Central memory CD8-positive, alpha-beta T cell (primary cell): ENCODE data around the gene PLEKHO2.

Experiments
- ATAC-seq: fragments of 150-1000 bp; cut with Tn5 transposase; replicated peaks from 2 replicates; pipeline ENCODE4 v1.10.0; 2022; ENCODE audit warnings: mild to moderate bottlenecking, moderate FRiP score, moderate number of reproducible peaks; ENCODE audit not compliant: poor library complexity, severe bottlenecking; ENCODE audit errors: extremely low read depth
- DNase-seq, 2 donors: peaks; one replicate each; pipeline ENCODE4 v3.0.0; 2021; ENCODE audit warnings: low spot score in 2 of 2
- H3K27ac Mint-ChIP-seq: one replicate; pipeline ENCODE4 v1.8.0; 2022; ENCODE audit warnings: low read depth, mild to moderate bottlenecking, moderate library complexity, mixed read lengths
- H3K27me3 Mint-ChIP-seq: one replicate; pipeline ENCODE4 v1.8.0; 2022; ENCODE audit warnings: mixed read lengths
- H3K36me3 Mint-ChIP-seq: one replicate; pipeline ENCODE4 v1.8.0; 2022; ENCODE audit warnings: mild to moderate bottlenecking, moderate library complexity, mixed read lengths; ENCODE audit not compliant: insufficient read depth
- H3K4me1 Mint-ChIP-seq: one replicate; pipeline ENCODE4 v1.8.0; 2022; ENCODE audit warnings: mixed read lengths
- H3K4me3 Mint-ChIP-seq: one replicate; pipeline ENCODE4 v1.8.0; 2022; ENCODE audit warnings: mild to moderate bottlenecking, moderate library complexity, mixed read lengths
- H3K9me3 Mint-ChIP-seq: one replicate; pipeline ENCODE4 v1.8.0; 2022; ENCODE audit warnings: mixed read lengths

The PLEKHO2 gene

GRCh38 chr15:64904189-64904588, 62.5 kb downstream of the PLEKHO2 start:
- ATAC-seq (no peak), DNase-seq (no peak)
- peaks cover 4% of the 10 kb centered on the region for H3K36me3 Mint-ChIP-seq
- H3K4me1 Mint-ChIP-seq: peaks cover 44% of the 10 kb centered on the region
- peaks cover 6% of the 10 kb centered on the region for H3K9me3 Mint-ChIP-seq
- H3K27ac Mint-ChIP-seq: no peak overlapping the region
- no peaks in the 10 kb centered on the region for H3K27me3 Mint-ChIP-seq
- H3K4me3 Mint-ChIP-seq: no peak overlapping the region

DNA sequence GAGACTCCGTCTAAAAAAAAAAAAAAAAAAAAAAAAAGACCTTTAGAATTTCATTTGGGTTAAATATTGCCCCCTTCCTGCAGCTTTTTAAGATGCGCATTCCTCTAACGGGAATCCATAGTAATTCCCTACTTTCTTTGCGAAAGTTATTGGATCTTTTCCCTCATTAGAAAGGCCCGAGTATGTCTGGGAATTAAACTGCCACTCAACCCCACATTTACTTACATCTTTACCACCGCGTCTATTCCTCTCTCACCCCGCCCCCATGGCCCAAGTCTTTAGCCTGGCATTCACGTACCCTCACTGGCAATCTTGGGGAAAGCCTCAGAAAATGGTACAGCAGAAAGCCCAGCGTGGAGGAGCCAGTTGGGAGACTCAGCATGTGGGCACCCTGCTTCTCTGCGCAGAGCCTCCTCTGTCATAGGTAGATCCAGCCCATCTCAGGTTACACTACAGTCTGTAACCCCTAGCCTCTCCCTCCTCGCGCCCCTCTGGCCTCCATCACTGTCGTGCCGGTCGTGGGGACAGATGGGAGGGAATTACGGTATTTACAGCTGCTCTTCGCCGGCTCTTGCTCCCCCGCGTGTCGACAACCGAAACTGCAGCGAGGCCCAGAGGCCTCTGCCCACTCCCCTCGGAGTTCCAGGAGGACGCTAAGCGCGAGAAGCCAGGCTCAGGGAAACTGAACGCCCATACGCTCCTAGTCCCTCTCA, 63.6 kb downstream of the PLEKHO2 start:
- H3K4me3 Mint-ChIP-seq: peak overlapping the region; percentile 72
- H3K9me3 Mint-ChIP-seq: peaks cover 6% of the 10 kb centered on the region
- peak overlapping the region; percentile 75 for H3K27ac Mint-ChIP-seq
- no peaks in the 10 kb centered on the region for H3K27me3 Mint-ChIP-seq
- ATAC-seq (no peak), DNase-seq (peak; percentile 57 to 60)
- peaks cover 3% of the 10 kb centered on the region for H3K36me3 Mint-ChIP-seq
- peaks cover 44% of the 10 kb centered on the region for H3K4me1 Mint-ChIP-seq

- DNase-seq: no peak
- Mint-ChIP-seq H3K4me3 (no peak overlapping the region), H3K27me3 (no peaks in the 10 kb centered on the region), H3K27ac (peak overlapping the region; percentile 75), H3K4me1 (peaks cover 47% of the 10 kb centered on the region), H3K9me3 (peaks cover 1% of the 10 kb centered on the region), H3K36me3 (peaks cover 2% of the 10 kb centered on the region)
- no peak for ATAC-seq
These were observed 64.2 kb downstream of the PLEKHO2 start for GRCh38 chr15:64905941-64906340.

- Mint-ChIP-seq H3K27ac (no peak overlapping the region), H3K4me1 (peaks cover 51% of the 10 kb centered on the region), H3K36me3 (peaks cover 2% of the 10 kb centered on the region), H3K27me3 (no peaks in the 10 kb centered on the region), H3K4me3 (no peak overlapping the region), H3K9me3 (no peaks in the 10 kb centered on the region)
- DNase-seq (no peak), ATAC-seq (no peak)
These were observed 64.7 kb downstream of the PLEKHO2 start for GRCh38 chr15:64906402-64906801.

- H3K36me3 Mint-ChIP-seq: peaks cover 2% of the 10 kb centered on the region
- no peak overlapping the region for H3K27ac Mint-ChIP-seq
- no peaks in the 10 kb centered on the region for H3K27me3 Mint-ChIP-seq
- no peak for DNase-seq
- no peak for ATAC-seq
- H3K4me3 Mint-ChIP-seq: no peak overlapping the region
- peaks cover 38% of the 10 kb centered on the region for H3K4me1 Mint-ChIP-seq
- H3K9me3 Mint-ChIP-seq: no peaks in the 10 kb centered on the region
These were observed 66.3 kb downstream of the PLEKHO2 start for GRCh38 chr15:64907991-64908390.

DNA sequence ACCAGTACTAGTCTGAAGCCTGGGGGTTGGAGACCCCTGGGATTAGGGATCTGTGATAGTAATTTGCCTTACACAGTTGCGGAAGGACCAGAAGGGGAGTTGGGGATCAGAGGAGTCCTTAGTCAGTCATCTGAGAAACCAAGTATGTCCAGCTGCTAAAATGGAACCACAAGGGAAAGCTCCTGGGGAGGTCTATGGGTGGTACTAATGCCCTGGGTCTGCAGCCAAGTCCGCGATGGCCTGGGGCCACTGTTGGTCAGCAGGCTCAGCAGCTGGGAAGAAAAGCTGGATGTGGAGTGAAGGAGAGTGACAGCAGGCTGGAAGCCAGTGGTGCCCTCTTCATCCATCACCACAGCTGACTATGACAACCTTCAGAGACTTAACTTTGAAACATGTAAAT, 67.8 kb downstream of the PLEKHO2 start:
- ATAC-seq: no peak
- Mint-ChIP-seq H3K27me3 (no peaks in the 10 kb centered on the region), H3K4me1 (peaks cover 25% of the 10 kb centered on the region), H3K4me3 (no peak overlapping the region), H3K27ac (no peak overlapping the region), H3K36me3 (peaks cover 4% of the 10 kb centered on the region), H3K9me3 (no peaks in the 10 kb centered on the region)
- DNase-seq: no peak

DNA sequence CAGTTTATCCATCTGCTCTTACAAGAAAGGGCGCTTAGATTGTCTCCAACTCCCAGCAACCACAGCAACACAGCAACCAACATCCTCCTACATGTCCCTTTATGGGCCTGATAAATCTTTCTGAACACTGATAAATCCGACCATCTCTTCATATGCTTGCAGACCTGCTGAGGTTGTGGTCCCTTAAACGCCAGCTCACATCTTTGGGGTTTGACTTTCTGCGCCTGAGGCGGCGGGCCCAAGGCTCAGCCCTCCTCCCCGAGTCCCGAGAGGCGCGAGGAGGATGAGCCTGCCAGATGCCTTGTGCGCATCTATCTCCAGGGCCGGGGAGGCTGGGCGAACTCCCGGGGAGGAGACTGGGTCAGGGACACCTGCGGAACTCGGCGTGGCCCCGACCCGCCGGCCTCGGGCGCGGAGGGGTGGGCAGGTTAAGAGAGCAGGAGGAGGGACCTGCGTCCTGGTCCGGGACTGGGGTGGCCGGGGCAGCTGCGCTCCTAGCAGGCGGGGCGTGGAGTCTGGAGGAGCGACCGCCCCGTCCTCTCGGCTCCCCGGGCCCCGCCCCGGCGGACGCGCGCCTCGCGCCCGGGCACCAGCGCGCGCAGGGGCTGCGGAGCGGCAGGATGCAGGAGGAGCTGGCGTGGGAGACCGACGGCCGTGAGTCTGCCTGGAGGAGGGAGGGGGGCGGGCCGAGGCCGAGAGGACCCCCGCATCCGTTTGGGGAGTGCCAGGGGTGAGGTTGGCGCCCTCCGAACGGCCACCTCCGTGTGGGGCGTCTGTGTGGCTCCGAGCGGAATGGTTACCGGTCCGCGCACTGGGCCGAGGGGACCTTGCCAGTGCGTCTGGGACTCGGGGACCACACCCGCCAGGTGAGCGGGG, 69.8 kb downstream of the PLEKHO2 start, which contains the start of gene ANKDD1A:
ANKDD1A (plus strand) TSS at position 592 of the 876 bp plus-strand sequence; CDS start at position 621, 29 bp downstream.
- no peaks in the 10 kb centered on the region for H3K27me3 Mint-ChIP-seq
- H3K9me3 Mint-ChIP-seq: no peaks in the 10 kb centered on the region
- ATAC-seq (peak; percentile 64), DNase-seq (no peak)
- peaks cover 3% of the 10 kb centered on the region for H3K36me3 Mint-ChIP-seq
- peak within 1 kb of the TSS; percentile 22 for H3K27ac Mint-ChIP-seq
- H3K4me1 Mint-ChIP-seq: peaks cover 16% of the 10 kb centered on the region
- peak within 1 kb of the TSS; percentile 63 for H3K4me3 Mint-ChIP-seq

DNA sequence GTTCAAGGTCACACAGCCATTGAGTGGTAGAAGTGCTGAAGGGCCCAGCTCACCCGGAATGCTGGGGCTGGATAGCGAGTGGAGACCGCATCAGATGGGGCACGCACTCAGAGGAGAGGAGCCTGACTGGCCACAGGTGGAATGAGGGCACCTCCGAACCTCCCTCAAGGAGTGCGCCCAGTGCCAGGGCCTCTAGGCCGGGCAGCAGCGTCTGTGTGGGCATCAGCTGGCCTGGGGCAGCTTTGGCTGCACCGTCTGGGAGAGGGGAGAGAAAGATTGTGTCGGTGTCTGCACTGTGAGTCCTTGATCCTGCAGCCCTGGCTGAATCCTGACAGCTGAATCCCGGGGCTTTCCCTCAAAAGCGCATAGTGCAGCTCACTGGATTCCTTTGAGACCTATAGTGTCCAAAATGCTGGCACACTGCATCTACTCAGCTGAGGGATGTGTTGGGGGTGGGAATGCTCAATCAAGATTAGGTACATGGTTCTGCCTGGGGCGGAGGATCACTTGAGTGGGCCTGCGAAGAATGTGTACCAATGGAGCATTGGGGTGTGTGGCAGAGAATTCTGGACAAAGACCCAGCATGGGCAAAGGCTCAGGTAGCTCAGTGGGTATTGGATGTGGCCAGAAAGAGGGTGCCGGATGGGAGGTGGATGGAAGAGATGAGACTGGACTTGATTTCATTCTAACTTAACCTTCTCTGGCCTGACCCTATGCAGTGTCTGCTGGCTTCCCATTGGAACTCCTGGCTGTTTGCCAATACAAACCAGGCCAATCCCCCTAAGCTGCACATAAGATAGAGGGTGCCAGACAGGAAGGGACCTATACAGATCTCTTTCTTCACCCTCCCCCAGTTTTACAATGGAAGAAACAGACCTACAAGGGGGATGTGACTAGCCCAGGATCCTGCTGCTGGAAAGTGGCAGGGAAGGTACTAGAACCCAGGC, 70.9 kb downstream of the PLEKHO2 start:
- peaks cover 19% of the 10 kb centered on the region for H3K4me1 Mint-ChIP-seq
- DNase-seq: no peak
- H3K4me3 Mint-ChIP-seq: no peak overlapping the region
- ATAC-seq: no peak
- H3K27ac Mint-ChIP-seq: peak overlapping the region; percentile 22
- no peaks in the 10 kb centered on the region for H3K27me3 Mint-ChIP-seq
- H3K36me3 Mint-ChIP-seq: peaks cover 3% of the 10 kb centered on the region
- H3K9me3 Mint-ChIP-seq: no peaks in the 10 kb centered on the region

GRCh38 chr15:64915518-64916227, 74.0 kb downstream of the PLEKHO2 start:
- Mint-ChIP-seq H3K4me3 (no peak overlapping the region), H3K27ac (peak overlapping the region; percentile 32)

GRCh38 chr15:64916365-64916764, 74.7 kb downstream of the PLEKHO2 start:
- DNase-seq: no peak
- H3K27ac Mint-ChIP-seq: peak overlapping the region; percentile 32
- no peak for ATAC-seq
- no peaks in the 10 kb centered on the region for H3K9me3 Mint-ChIP-seq
- H3K27me3 Mint-ChIP-seq: no peaks in the 10 kb centered on the region
- peaks cover 12% of the 10 kb centered on the region for H3K4me1 Mint-ChIP-seq
- no peak overlapping the region for H3K4me3 Mint-ChIP-seq
- peaks cover 3% of the 10 kb centered on the region for H3K36me3 Mint-ChIP-seq

More at GRCh38 chr15:64915518-64916227, 74.0 kb downstream of the PLEKHO2 start:
- Mint-ChIP-seq H3K27me3 (no peaks in the 10 kb centered on the region), H3K4me1 (peaks cover 19% of the 10 kb centered on the region), H3K36me3 (peaks cover 3% of the 10 kb centered on the region), H3K9me3 (no peaks in the 10 kb centered on the region)
- no peak for DNase-seq
- ATAC-seq: no peak

- no peak for ATAC-seq
These were observed 75.5 kb downstream of the PLEKHO2 start for GRCh38 chr15:64917211-64917610.

More at GRCh38 chr15:64917211-64917610, 75.5 kb downstream of the PLEKHO2 start:
- H3K4me3 Mint-ChIP-seq: no peak overlapping the region
- H3K27ac Mint-ChIP-seq: no peak overlapping the region
- peaks cover 3% of the 10 kb centered on the region for H3K36me3 Mint-ChIP-seq
- DNase-seq: no peak
- H3K27me3 Mint-ChIP-seq: no peaks in the 10 kb centered on the region
- no peaks in the 10 kb centered on the region for H3K9me3 Mint-ChIP-seq
- peaks cover 10% of the 10 kb centered on the region for H3K4me1 Mint-ChIP-seq
